GM12874 (cell line): ENCODE measurements around the gene CXCL3.

Source experiments
- CTCF ChIP-seq: IDR thresholded peaks from 2 replicates; pipeline ENCODE4 v1.5.1; 2011; ENCODE audit warnings: low read depth, mild to moderate bottlenecking, control low read depth, low read length, moderate library complexity; ENCODE audit not compliant: insufficient read depth

The CXCL3 gene

GRCh38 chr4:74013264-74013663, 25.2 kb downstream of the CXCL3 start:
- no peak for TF ChIP-seq CTCF

DNA sequence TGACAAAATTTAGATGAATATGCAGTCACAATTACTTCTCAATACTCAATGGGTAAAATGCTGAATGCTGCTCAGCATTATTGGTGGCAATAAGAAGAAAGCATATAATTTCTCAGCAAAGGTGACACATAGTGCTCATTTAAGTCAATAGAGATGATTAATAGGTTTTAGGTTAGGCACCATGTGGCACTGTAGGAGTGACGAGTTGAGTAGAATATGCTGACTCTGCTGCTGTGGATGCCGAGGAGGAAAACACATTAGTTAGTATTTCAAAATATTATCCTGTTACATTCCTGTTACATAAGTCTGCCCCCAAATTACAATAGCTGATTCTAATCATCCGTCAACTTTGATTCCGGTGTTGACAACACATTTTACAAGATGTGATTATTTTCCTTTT, 26.4 kb downstream of the CXCL3 start:
- no peak for TF ChIP-seq CTCF

- no peak for TF ChIP-seq CTCF
These were observed 29.2 kb downstream of the CXCL3 start for GRCh38 chr4:74009307-74009706.

GRCh38 chr4:74006009-74006476, 32.4 kb downstream of the CXCL3 start:
- no peak for TF ChIP-seq CTCF

DNA sequence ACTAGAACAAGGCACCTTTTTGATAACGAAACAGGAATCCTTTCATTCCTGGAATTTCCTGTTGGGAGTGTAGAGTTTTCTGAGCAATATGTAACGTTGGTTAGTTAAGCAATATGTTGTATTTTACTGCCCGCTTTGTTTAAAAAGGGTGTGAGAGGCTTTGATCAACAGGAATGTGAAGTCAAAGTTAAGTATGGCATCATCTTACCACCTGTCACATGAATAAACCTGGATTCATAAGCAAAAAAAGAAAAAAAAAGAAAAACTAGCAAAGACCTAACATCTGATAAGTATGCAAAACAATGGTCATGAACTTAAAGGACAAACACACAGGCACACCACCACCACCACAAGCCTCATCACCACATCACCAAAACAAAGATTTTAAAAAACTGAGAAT, 33.0 kb downstream of the CXCL3 start:
- no peak for TF ChIP-seq CTCF

DNA sequence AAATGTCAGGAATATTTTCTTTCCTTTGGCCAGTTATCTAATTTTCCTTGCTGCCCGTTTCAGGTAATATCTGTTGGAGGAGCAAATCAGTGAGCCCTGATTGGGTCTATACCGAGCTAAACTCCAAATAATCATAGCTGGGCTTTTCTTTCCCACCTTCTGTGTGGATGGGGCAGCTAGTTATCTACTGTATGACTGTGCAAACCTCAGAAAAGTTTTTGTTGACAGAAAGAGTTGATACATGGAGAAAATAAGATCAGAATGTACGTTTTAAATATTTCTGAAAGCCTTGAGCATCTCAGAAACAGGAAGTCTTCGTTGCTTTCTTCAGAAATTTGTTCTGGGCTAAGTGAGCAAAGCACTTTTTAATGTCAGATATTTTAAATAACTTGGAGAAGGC, 33.8 kb downstream of the CXCL3 start:
- TF ChIP-seq CTCF, result no peak

DNA sequence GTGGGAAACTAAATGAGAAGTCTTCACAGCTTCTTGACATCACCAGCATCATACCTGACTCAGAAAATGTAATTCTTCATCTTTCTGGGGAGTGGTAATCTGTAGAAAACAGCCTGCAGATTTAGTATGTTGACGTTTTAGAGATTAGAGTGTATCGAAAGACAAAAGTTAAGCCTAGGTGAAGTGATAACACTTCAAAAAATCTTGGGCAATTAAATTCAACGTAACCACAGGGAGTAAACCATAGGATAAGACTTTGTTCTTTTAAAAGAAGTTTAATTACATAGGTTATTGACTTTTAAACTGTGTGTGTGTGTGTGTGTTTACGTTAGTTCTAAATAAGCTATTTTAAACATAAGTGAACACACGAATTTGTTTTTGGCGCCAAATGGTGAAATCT, 38.2 kb downstream of the CXCL3 start:
- TF ChIP-seq CTCF, result no peak
